HG03196 (cell line): Measurements from ENCODE around the gene SH3RF3.

Experiments used
- ATAC-seq: cut with Tn5 transposase; IDR thresholded peaks from one replicate; pipeline ENCODE4 v1.9.1; 2021; ENCODE audit not compliant: unreplicated experiment

The SH3RF3 gene

DNA sequence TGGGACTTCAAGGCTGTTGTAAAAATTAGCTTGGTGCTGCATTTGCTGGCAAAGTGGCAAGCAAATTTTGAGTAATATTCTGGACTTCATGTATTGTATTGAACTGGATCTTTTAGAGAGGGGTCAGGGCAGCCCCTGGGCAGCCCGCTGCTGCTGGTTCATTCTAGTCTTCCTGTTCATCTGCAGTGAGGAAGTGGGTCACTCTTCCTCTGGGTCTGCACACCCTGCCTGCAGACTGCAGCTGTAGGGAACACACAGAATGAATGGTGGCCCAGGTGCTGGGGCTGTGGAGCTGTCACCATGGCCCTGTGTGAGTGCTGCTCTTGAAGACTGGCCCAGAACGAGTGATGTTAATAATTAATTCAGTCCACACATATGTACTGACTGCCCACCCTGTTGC lies 9.4 kb downstream of the SH3RF3 start:
- no peak for ATAC-seq

DNA sequence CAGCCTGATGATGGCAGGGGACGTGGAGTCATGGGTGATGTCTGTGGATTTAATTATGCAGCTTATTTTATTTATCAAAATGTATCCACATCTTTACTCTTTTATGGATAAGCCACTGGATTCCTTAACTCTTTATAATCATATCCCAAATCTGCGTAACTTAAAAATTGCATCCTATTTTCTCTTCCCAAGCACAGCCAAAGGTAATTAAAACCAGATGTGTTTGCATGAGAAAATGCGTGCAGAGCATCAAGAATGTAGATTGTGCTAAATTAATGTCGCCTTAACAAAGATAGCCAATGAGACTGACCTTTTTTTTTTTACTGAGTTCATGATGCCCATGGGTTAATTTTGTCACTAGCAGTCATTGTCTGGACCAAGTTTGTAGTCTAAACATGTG lies 10.0 kb downstream of the SH3RF3 start:
- ATAC-seq = no peak

DNA sequence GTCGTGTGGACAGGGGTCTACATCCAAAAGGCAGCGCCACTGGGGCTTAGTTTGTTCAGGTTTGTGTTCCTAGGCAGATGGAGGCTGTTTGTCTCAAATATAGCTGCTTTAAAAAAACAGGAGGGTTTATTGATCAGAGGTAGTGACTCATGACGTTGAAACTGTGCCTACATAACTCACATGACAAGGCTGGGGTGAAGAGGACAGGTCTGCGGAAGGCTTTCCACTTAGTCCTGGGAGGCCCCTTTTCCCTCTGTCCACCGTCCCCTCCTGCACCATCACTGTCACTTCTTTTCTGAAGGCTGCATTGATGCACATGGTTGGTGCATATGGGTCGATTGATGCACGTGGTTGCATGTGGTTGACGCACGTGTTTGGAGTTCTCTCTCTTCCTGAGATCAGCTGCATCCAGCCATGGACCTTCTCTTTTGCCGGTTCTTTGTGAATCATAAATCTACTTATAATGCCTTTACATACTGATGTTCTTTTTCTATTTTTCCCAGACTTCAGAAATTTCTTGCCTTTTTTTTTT lies 10.9 kb downstream of the SH3RF3 start:
- ATAC-seq = no peak

DNA sequence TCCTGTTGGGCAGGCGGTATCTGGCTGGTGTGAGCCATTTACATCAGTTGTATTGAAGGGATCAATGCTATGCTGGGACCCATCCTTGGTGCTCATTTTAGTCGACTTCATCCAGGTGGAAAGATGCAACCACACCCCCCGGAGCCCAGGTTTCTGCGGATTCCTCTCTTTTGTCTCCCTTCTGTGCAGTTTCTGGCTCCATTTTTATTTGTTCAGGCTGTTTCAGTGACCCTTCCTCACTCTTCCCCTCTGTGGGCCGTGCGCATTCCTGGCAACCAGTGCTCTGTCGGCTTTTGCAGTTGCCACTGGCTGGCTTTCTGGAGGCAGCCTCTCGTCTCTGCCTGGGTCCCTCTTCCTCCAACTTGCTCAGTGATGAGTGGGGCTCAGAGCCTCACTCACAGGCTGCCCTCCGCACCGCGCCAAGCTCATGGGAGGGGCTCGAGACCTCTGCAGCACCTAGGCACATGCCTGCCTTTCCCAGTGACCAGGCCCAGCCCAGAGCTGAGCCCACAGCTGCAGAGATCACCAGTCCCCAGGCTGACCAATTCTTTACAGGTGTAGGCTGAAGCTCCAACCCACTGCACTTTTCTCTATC lies 12.1 kb downstream of the SH3RF3 start:
- no peak for ATAC-seq

DNA sequence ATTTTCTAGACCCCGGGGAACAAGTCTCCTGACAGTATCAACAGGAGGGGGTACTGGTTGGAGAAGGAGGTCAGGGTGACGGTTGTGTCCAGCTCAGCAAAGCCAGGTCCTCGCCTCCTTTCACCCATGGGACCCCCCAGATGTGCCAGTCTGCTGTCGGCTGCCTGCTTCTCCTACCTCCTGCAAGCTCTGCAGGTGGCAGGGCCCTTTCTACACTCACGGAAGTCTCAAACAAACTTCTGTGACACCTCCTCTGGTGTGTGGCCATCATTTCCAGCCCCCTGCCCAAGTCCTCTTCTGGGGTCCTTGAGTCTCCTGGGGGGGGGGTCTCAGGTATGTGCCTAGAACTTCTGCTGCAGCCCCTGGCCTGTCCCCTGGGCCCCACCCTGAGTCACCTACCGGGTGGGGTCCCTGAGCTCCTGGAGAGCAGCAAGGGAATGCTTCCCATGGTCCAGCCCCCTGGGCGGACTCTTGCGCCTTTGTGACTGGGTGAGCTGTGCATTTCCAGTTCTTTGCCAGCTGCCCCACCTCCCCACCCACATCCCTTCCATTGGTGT lies 12.8 kb downstream of the SH3RF3 start:
- ATAC-seq = no peak

DNA sequence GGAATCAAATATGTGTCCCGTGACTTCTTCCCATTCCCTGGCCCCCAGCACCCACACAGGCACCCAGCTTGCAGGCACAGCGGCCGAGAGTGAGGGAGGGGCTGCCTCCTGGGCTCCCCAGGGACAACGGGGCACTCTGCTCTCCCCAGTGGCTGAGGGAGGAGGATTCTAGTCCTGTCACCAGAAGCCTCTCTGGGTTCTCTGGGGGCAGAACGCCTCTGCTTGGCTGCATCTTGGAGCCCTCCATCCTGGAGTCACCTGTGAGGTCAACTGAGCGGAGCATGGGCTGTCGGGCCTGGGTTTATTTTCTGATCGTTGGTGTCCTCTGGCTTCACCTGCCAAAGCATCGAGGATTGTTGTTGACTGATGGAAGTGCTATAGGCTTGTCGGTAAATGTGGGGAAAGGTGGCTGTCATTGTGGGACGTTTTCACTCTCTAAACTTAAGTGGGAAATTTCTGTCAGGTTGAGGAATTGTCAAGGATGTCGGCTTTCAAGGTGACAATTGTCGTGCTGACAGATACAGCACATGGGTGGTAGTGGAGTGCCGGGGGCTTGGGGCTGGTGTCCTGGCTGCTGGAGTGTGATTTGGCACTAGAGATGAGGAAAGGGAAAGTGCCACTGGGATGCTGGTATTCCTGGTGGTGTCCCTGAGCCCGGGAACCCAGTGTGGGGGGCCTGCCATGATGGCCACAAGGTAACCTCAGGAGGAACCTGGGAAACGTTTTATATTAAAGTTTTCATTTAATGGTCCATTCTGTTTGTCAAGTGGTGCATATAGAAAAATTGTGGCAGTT lies 13.6 kb downstream of the SH3RF3 start:
- no peak for ATAC-seq

DNA sequence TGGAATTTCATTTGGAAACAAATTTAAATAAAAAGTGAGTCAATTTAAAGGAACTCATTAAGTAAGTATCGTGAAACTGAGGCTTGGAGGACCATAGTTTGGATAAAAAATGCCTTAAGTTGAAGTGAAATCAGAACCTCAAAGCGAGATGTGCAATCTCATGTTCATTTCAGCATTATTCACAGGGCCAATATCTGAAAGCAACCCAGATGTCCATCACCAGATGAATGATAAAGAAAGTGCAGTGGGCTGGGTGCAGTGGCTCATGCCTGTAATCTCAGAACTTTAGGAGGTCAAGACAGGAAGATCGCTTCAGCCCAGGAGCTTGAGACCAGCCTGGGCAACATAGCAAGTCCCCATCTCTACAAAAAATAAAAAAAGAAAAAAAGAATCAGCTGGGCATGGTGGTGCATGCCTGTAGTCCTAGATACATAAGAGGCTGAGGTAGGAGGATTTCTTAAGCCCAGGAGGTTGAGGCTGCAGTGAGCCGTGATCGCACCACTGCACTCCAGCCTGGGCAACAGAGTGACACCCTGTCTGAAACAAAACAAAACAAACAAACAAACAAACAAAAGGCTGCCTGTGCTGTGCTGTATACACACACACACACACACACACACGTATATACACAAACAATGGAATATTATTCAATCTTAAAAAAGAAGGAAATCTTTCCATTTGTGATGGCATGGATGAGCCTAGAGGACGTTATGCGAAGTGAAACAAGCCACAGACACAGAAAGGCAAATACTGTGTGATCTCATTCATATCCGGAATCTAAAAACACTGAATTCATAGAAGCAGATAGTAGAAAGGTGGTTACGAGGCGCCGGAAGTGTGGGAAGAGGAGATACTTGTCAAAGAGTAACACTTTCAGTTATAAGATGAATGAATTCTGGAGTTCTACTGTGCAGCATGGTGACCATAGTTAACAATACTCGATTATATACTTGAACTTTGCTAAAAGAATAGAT lies 14.5 kb downstream of the SH3RF3 start:
- ATAC-seq = peak; percentile 79

DNA sequence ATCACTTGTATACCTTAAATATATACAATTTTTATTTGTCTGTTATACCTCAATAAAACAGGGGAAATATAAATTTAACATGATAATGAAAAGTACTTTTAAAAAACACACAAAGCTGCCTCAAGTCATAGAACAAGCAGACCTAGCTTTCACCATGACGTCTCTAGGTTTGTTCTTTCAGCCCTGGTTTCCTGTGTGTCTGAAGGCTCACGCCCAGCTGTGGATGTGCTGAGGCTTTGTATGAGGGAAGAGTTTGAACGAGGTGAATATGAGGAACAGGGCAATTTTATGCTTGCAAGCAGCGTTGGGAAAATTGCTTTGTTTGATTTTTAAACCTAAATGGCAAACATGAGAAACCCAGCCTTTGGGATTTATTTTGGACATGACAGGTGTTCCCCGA lies 15.3 kb downstream of the SH3RF3 start:
- ATAC-seq = no peak

DNA sequence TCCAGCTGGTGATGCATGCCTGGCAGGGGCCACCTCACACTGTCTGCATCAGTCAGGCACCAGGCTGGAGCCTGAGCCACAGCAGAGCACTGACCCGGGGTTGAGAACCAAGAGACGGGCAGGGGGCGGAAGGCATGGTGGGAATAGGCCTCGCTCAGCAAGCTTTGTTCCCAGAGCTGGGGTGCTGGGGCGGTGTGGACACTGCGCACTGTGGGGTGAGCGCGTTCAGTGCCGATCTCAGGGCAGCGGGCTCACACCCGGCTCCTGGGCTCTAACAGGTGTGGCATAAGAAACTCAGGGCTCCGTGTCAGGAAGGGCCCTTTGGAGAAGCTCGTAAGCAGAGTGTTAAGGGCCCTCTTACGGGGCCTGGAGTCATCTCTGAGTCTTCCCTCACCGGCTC lies 15.7 kb downstream of the SH3RF3 start:
- ATAC-seq = no peak

DNA sequence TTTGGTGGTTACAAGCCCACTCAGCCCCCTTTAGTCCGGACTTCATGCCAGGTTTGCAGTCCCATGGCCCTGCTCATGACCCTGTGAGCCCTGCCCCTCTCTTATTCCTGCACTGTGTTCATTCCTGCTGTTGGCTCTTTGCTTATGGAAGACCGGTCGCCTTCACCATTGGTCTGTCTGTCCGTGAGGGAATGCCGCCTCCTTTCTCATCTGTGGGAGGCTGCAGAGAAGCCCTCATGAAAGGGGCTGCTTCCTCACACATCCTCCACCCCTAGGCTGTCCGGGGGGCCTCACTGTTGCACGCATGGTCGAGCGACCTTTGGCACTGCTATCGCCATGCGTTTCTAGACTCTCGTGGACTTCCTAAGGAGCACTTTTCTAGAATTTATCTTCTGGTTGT lies 16.3 kb downstream of the SH3RF3 start:
- ATAC-seq = no peak

DNA sequence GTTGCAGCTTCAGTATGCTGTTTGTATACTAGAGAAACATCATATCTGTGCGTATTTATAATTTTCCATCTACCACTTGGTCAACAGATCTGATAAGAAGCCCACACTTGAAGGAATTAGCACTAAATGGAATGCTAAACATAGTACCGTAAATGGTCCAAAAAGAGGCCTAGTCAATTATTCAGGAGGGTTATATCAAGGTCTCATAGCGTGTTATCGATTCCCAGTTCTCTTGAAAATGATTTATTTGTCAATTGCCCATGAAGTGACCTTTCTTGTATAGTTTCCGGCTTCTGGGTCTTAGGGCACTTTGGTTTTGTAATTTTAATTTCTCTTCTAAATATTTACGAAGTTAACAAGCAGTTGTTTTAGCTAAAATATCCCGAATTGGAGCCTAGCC lies 18.4 kb downstream of the SH3RF3 start:
- no peak for ATAC-seq

DNA sequence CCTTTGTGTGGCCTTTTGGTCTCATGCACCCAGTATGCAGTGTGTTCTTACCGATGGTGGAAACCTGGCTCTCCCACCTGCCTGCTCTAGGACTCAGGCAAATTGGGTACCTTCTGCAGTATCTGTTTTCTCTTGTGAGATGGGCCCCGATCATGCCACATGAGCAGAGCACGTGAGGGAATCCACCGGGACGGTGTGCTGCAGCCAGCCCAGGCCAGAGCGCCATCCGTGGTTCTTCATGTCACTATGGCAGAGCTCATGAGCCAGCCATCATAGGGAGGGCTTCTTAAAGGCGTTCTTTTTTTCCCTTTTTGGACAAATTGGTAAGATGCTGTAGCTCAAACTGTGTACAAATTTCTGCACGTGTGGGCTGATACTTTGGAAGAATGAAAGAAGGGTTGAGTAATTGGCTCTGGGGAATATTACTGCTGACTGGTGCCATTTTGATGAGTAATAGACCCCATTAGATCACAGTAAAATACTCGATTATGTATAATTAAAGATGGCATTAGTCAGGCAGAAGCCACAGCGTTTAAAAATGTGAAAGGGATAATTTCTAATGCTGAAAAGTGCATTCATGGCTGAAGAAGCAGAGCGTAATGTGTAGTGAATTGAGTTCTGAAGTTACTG lies 19.2 kb downstream of the SH3RF3 start:
- ATAC-seq = no peak

DNA sequence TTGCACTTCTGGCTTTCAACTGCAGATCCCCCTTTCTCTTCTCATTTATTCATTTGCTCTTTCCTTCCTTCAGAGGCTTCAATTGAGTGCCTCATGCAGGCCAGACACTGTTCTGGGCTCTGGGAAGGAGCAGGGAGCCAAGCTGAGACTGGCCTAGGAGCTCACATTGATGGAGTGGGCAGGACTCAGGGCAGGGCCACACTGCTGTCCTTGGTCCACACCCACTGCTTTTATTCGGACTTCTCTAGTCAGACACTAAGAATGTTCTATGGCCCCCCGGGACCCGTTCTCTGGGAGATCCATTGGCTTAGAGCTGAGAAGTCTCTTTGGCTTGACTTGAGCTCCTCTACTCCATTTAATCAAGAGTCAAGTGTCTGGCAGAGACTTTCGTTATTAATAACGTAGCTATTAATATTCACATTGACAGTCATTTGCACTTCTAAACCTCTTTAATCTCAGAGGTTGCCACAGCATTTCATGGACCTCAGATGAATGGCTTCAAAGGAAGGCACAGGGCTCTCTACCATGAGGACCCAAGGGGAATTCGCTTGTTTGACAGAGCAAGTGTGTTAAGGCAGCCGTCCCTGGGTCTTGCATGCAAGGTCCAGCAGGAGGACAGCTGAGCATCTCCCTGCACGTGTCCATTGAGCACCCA lies 20.1 kb downstream of the SH3RF3 start:
- ATAC-seq = no peak

DNA sequence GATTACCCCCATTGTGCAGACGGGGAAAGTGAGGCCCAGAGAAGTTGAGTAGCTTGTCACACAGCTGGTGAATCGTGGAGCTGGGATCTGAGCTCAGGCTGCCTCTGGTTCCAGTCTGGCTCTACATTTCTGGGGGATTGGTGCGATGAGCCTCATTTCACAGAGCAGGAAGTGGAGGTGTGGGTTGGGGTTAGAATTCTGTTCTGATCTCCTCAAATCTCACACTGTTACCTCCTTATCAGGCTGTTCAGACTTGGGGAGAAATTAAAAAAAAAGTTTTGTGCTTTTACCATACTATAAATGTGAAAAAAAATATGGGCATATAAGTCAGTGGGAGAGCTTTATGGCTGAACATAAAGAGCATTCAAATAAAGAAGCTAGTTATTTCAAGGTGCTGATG lies 21.6 kb downstream of the SH3RF3 start:
- no peak for ATAC-seq

DNA sequence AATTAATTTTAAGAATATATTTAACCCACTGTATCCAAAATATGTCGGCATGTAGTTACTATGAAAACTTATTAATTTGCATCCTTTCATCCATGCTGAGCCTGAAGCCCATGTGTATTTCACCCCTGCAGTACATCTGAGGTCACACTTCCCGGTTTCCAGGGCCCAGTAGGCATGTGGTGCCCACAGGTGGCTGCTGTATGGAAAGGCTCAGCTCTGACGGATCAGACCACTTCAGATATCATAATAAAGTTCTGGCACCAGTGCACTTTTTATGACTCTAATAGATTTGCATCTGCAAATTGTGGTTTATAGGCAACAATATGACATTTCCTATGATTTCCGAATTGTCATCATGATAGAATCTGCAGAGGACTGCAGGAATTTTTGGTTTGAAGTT lies 22.5 kb downstream of the SH3RF3 start:
- no peak for ATAC-seq

DNA sequence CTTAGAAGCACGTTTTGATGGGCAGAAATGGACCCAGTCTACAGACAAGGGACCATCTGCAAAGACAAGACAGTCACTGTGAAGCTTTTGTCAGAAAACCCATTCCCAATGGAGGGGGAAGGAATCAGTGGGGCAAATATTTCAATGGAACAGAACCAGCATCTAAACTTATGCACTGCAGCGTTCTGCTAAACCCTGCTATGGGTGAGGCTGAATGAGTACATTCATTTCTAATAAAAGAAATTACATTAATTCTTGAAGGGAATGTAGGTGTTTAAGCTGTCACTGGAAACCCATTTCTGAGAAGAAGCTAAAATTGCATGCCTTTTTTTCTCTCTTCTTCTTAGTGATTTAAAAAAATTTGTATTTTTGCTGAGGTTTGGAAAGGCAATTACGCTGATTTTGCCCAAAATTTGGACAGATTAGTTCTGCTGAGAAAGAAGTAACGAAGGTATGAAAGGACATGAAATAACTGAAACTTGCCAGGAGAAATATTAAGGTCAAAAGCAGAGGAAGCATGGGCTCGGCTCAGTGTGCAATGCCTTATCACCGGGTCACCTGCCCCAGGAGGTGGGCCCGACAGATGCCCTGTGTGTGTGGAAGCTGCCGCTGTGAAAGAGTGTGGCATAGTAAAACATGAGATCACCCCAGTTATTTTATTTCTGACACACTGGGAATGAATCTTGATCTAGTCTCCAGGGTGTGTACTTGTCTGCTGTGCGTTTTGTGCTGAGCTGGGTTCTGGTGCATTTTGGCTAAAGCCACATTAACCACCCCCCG lies 24.2 kb downstream of the SH3RF3 start:
- ATAC-seq = no peak

DNA sequence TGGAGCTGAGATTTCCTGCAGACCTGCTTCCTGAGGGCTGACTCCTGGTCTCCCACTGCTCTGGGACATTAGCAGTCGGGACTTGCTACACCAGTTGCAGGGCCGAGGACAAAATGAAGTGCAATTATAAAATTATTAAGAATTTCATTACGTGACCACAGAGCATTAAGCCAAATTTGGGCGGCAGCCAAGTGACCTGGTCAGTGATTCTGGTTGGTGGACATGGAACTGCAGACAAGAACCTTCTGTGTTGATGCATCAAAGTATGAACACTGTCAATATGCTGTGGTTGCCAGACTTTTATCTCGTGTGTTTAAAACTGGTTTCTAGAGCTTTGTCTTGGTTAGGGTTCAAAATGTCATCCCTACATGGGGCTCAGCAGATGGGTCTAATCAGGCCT lies 24.8 kb downstream of the SH3RF3 start:
- no peak for ATAC-seq

DNA sequence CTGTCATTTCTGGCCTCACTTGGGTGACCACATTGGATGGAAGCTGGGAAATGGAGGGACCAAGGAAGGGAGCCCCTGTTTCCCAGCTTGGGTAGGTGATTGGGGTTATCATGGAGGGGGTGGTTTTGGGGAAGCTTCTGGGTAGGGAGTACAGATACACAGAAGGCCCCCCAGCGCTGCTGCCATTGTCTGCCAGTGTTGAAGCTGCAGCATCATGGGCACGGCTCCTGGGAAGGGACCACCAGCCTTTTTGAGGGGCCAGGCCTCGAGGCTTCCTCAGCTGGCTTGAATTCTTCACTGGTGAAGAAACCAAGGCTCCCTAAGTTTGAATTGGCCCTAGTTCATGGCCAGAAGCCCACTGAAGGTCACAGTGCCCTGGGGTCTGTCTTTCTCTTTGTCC lies 25.2 kb downstream of the SH3RF3 start:
- ATAC-seq = no peak
